H9 (cell line): ENCODE data around the gene PCCA. TPM values are rescaled to one million over a fixed set of nuclear protein-coding genes. Genes with fewer than 3 reads are reported as not detected.

Experiments
- DNase-seq: peaks from one replicate; pipeline ENCODE4 v3.0.0-alpha.2; 2017
- H2AFZ ChIP-seq: one replicate; pipeline ENCODE4 v1.6.1; 2013; ENCODE audit warnings: mild to moderate bottlenecking, low read length, control low read depth, moderate library complexity
- H2AK5ac ChIP-seq: 2 replicates; pipeline ENCODE4 v1.6.1; 2013; ENCODE audit warnings: low read length, control low read depth, mixed read lengths; ENCODE audit not compliant: insufficient read length
- H2BK120ac ChIP-seq: one replicate; pipeline ENCODE4 v1.6.1; 2013; ENCODE audit warnings: low read depth, mild to moderate bottlenecking, low read length, control low read depth, inconsistent platforms; ENCODE audit not compliant: poor library complexity, severe bottlenecking
- H2BK12ac ChIP-seq: 2 replicates; pipeline ENCODE4 v1.6.1; 2013; ENCODE audit warnings: low read length, control low read depth, mixed read lengths, low read depth; ENCODE audit not compliant: insufficient read length
- H2BK15ac ChIP-seq: 2 replicates; pipeline ENCODE4 v1.6.1; 2013; ENCODE audit warnings: low read depth, low read length, control low read depth
- H2BK20ac ChIP-seq: one replicate; pipeline ENCODE4 v1.6.1; 2013; ENCODE audit warnings: low read depth, mild to moderate bottlenecking, low read length, control low read depth, inconsistent platforms; ENCODE audit not compliant: poor library complexity, severe bottlenecking
- H2BK5ac ChIP-seq: 2 replicates; pipeline ENCODE4 v1.6.1; 2013; ENCODE audit warnings: low read length, control low read depth, mixed read lengths; ENCODE audit not compliant: insufficient read length
- H3K14ac ChIP-seq: 2 replicates; pipeline ENCODE4 v1.6.1; 2013; ENCODE audit warnings: low read length, control low read depth; ENCODE audit not compliant: insufficient read depth
- H3K18ac ChIP-seq: 2 replicates; pipeline ENCODE4 v1.6.1; 2013; ENCODE audit warnings: low read depth, mild to moderate bottlenecking, mixed read lengths, low read length, control low read depth; ENCODE audit not compliant: insufficient read length
- H3K23ac ChIP-seq: 2 replicates; pipeline ENCODE4 v1.6.1; 2013; ENCODE audit warnings: low read length, control low read depth, mixed read lengths, low read depth; ENCODE audit not compliant: insufficient read length
- H3K23me2 ChIP-seq: 2 replicates; pipeline ENCODE4 v1.6.1; 2013; ENCODE audit warnings: low read depth, mild to moderate bottlenecking, mixed read lengths, low read length, control low read depth; ENCODE audit not compliant: insufficient read length, poor library complexity, severe bottlenecking
- H3K27ac ChIP-seq: 2 replicates; pipeline ENCODE4 v1.5.1; 2013; ENCODE audit warnings: low read length, control low read depth, mixed read lengths, low read depth; ENCODE audit not compliant: insufficient read length
- H3K27me3 ChIP-seq: 2 replicates; pipeline ENCODE4 v1.6.1; 2013; ENCODE audit warnings: low read length, control low read depth, inconsistent platforms; ENCODE audit not compliant: insufficient read depth
- H3K4ac ChIP-seq: 2 replicates; pipeline ENCODE4 v1.6.1; 2013; ENCODE audit warnings: low read depth, mild to moderate bottlenecking, control low read depth, inconsistent platforms, low read length, moderate library complexity
- H3K4me1 ChIP-seq: 2 replicates; pipeline ENCODE4 v1.6.1; 2013; ENCODE audit warnings: low read length, control low read depth, inconsistent platforms; ENCODE audit not compliant: insufficient read depth
- H3K4me2 ChIP-seq: 2 replicates; pipeline ENCODE4 v1.6.1; 2013; ENCODE audit warnings: low read length, control low read depth, mixed read lengths; ENCODE audit not compliant: insufficient read length, insufficient read depth
- H3K56ac ChIP-seq: 2 replicates; pipeline ENCODE4 v1.6.1; 2013; ENCODE audit warnings: low read depth, mild to moderate bottlenecking, mixed read lengths, low read length, control low read depth; ENCODE audit not compliant: insufficient read length
- H3K79me1 ChIP-seq: 2 replicates; pipeline ENCODE4 v1.6.1; 2013; ENCODE audit warnings: low read depth, mild to moderate bottlenecking, moderate library complexity, low read length, control low read depth, inconsistent platforms; ENCODE audit not compliant: insufficient read depth, poor library complexity, severe bottlenecking
- H3K79me2 ChIP-seq: 2 replicates; pipeline ENCODE4 v1.6.1; 2013; ENCODE audit warnings: low read length, control low read depth, inconsistent platforms; ENCODE audit not compliant: insufficient read depth
- H3K9ac ChIP-seq: 2 replicates; pipeline ENCODE4 v1.6.1; 2013; ENCODE audit warnings: low read length, control low read depth, mixed read lengths; ENCODE audit not compliant: insufficient read length; ENCODE audit errors: extremely low read depth
- H3K9me3 ChIP-seq: one replicate; pipeline ENCODE4 v1.6.1; 2013; ENCODE audit warnings: low read depth, low read length, inconsistent platforms; ENCODE audit not compliant: control insufficient read depth
- H3T11ph ChIP-seq: one replicate; pipeline ENCODE4 v1.6.1; 2013; ENCODE audit warnings: mild to moderate bottlenecking, low read length, control low read depth, inconsistent platforms
- H4K20me1 ChIP-seq: one replicate; pipeline ENCODE4 v1.6.1; 2013; ENCODE audit not compliant: control insufficient read depth, insufficient read length, insufficient read depth
- H4K5ac ChIP-seq: 2 replicates; pipeline ENCODE4 v1.6.1; 2013; ENCODE audit warnings: low read depth, mild to moderate bottlenecking, mixed read lengths, low read length, control low read depth; ENCODE audit not compliant: insufficient read length
- H4K8ac ChIP-seq: replicated peaks from 2 replicates; pipeline ENCODE4 v1.6.1; 2013; ENCODE audit warnings: low read length, control low read depth, mixed read lengths, low read depth; ENCODE audit not compliant: insufficient read length
- H4K91ac ChIP-seq: 2 replicates; pipeline ENCODE4 v1.6.1; 2013; ENCODE audit warnings: low read depth, mild to moderate bottlenecking, moderate library complexity, mixed read lengths, low read length, control low read depth; ENCODE audit not compliant: insufficient read length
- H3K27ac Mint-ChIP-seq, 3 experiments: 2 replicates in 2 of 3; 3 replicates in 1 of 3; pipeline ENCODE4 v1.8.0; 2020 to 2021; ENCODE audit warnings: mixed read lengths in 3 of 3, mild to moderate bottlenecking in 1 of 3, moderate library complexity in 1 of 3
- H3K27me3 Mint-ChIP-seq: 2 replicates; pipeline ENCODE4 v1.8.0; 2021; ENCODE audit warnings: low read depth, mild to moderate bottlenecking, moderate library complexity, mixed read lengths
- H3K36me3 Mint-ChIP-seq, 3 experiments: 2 replicates in 2 of 3; 3 replicates in 1 of 3; pipeline ENCODE4 v1.8.0; 2020 to 2021; ENCODE audit warnings: low read depth in 3 of 3, mixed read lengths in 3 of 3; ENCODE audit not compliant: insufficient read depth in 1 of 3
- H3K4me1 Mint-ChIP-seq, 2 experiments: 2 replicates each; pipeline ENCODE4 v1.8.0; 2020; ENCODE audit warnings: mixed read lengths in 2 of 2
- H3K4me3 Mint-ChIP-seq, 2 experiments: 2 replicates in 1 of 2; 3 replicates in 1 of 2; pipeline ENCODE4 v1.8.0; 2020 to 2021; ENCODE audit warnings: mild to moderate bottlenecking in 2 of 2, mixed read lengths in 2 of 2, moderate library complexity in 1 of 2
- H3K9me3 Mint-ChIP-seq, 2 experiments: 2 replicates in 1 of 2; 3 replicates in 1 of 2; pipeline ENCODE4 v1.8.0; 2020; ENCODE audit warnings: mild to moderate bottlenecking in 2 of 2, mixed read lengths in 2 of 2, moderate library complexity in 1 of 2
- WGBS: extraction: QIAGEN DNeasy Blood & Tissue Kit; methylation state at CpG from one replicate; pipeline ENCODE4 v1.1.7; 2013; ENCODE audit warnings: missing lambda C conversion rate, low lambda C conversion rate, mixed read lengths; ENCODE audit not compliant: insufficient read length; ENCODE audit errors: extremely low coverage; 5-methylcytosine and 5-hydroxymethylcytosine counted together
- total RNA-seq: library from RNA; stranded (reverse); gene quantifications from 2 replicates; pipeline ENCODE4 v1.2.1, GENCODE V29; 2021
- TF ChIP-seq, protein P1 (sequence below): fragments of 200-600 bp; sonication (generic); conservative IDR thresholded peaks from 3 replicates; pipeline ENCODE4 v1.8.0; 2021; ENCODE audit warnings: antibody characterized with exemption, mild to moderate bottlenecking

The PCCA gene
- total RNA-seq, 1 experiment from 2014 or later = 56.5 TPM

DNA sequence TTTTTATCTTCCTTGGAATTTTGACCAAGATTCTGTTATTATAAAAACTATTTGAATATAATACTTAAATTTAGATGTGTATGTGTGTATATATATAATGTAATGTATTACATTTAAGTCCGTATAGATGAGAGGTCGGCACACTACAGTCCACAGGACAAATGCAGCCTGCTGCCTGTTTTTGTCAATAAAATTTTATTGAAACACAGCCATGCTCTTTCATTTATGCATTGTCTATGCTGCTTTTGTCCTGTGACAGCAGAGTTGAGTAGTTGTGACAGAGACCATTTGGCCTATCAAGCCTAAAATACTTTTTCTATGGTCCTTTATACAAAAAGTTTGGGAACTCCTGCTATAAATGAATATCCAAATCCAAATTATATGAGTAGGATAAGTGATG, 69.7 kb downstream of the PCCA start:
- Histone ChIP-seq H3K23ac (no peak overlapping the region), H3K79me2 (no peaks in the 10 kb centered on the region), H2BK5ac (no peak overlapping the region), H3K9ac (no peak overlapping the region), H2BK12ac (no peak overlapping the region), H3K27ac (no peak overlapping the region), H4K8ac (no peak overlapping the region), H3K79me1 (peaks cover 2% of the 10 kb centered on the region), H3K18ac (no peak overlapping the region), H3K9me3 (no peaks in the 10 kb centered on the region), H4K91ac (no peak overlapping the region), H3K4me1 (peaks cover 5% of the 10 kb centered on the region; the same call in 1 of the 2 replicates), H2BK20ac (no peak overlapping the region), H4K20me1 (no peaks in the 10 kb centered on the region), H3K14ac (no peak overlapping the region), H4K5ac (no peak overlapping the region), H2AFZ (no peak overlapping the region), H2BK120ac (no peak overlapping the region), H3K56ac (no peak overlapping the region), H3K23me2 (no peaks in the 10 kb centered on the region), H3K4ac (no peak overlapping the region), H2AK5ac (no peak overlapping the region), H3K27me3 (no peaks in the 10 kb centered on the region), H3T11ph (no peak overlapping the region), H2BK15ac (no peak overlapping the region), H3K4me2 (no peak overlapping the region)
- TF ChIP-seq, protein P1, sequence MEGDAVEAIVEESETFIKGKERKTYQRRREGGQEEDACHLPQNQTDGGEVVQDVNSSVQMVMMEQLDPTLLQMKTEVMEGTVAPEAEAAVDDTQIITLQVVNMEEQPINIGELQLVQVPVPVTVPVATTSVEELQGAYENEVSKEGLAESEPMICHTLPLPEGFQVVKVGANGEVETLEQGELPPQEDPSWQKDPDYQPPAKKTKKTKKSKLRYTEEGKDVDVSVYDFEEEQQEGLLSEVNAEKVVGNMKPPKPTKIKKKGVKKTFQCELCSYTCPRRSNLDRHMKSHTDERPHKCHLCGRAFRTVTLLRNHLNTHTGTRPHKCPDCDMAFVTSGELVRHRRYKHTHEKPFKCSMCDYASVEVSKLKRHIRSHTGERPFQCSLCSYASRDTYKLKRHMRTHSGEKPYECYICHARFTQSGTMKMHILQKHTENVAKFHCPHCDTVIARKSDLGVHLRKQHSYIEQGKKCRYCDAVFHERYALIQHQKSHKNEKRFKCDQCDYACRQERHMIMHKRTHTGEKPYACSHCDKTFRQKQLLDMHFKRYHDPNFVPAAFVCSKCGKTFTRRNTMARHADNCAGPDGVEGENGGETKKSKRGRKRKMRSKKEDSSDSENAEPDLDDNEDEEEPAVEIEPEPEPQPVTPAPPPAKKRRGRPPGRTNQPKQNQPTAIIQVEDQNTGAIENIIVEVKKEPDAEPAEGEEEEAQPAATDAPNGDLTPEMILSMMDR = no peak
- Mint-ChIP-seq H3K4me3 (no peak overlapping the region), H3K4me1 (peaks cover 38 to 53% of the 10 kb centered on the region in 2 experiments), H3K27me3 (no peaks in the 10 kb centered on the region), H3K27ac (no peak overlapping the region), H3K36me3 (peaks cover 0 to 16% (median 6%) of the 10 kb centered on the region in 3 experiments; a peak in 6 of 7 replicates), H3K9me3 (no peaks in the 10 kb centered on the region)
- no CpG with 5 or more reads among the region's 2 CpGs for WGBS
- DNase-seq = no peak
